Activated naive CD4-positive, alpha-beta T cell treated with anti-CD3 and anti-CD28 coated beads, Interleukin-2, amount 50 U/mL, for 16 hours (primary cell): ENCODE measurements around the gene AQP6.

Experiments
- DNase-seq: peaks from one replicate; pipeline ENCODE4 v3.0.0-alpha.2; 2020

Gene AQP6

GRCh38 chr12:49956663-49957569 lies 15.8 kb upstream of the AQP6 start:
- DNase-seq = no peak

- DNase-seq = no peak
These were observed 15.2 kb upstream of the AQP6 start for GRCh38 chr12:49957570-49957967.

GRCh38 chr12:49959685-49960473 lies 12.9 kb upstream of the AQP6 start:
- no peak for DNase-seq

- no peak for DNase-seq
These were observed 12.2 kb upstream of the AQP6 start for GRCh38 chr12:49960474-49961110.

GRCh38 chr12:49961111-49961922 lies 11.4 kb upstream of the AQP6 start, which contains the start of gene AQP5:
Gene AQP5, plus strand, starts transcription at chr12:49961872. Its CDS starts 146 bp downstream, at chr12:49962018.
- DNase-seq = no peak

GRCh38 chr12:49961993-49962764 lies 10.6 kb upstream of the AQP6 start:
- DNase-seq = no peak

GRCh38 chr12:49962861-49963765 lies 9.6 kb upstream of the AQP6 start:
- no peak for DNase-seq

GRCh38 chr12:49963976-49964815 lies 8.6 kb upstream of the AQP6 start:
- DNase-seq = no peak

GRCh38 chr12:49964849-49965624 lies 7.7 kb upstream of the AQP6 start:
- DNase-seq = no peak

GRCh38 chr12:49965836-49966235 lies 6.9 kb upstream of the AQP6 start:
- no peak for DNase-seq

- DNase-seq = no peak
These were observed 6.2 kb upstream of the AQP6 start for GRCh38 chr12:49966511-49967041.

- DNase-seq = peak; percentile 93
These were observed 5.5 kb upstream of the AQP6 start for GRCh38 chr12:49967042-49967776.

GRCh38 chr12:49967777-49968250 lies 4.9 kb upstream of the AQP6 start:
- no peak for DNase-seq

- DNase-seq = no peak
These were observed 4.3 kb upstream of the AQP6 start for GRCh38 chr12:49968471-49968870.

- DNase-seq = no peak
These were observed 3.7 kb upstream of the AQP6 start for GRCh38 chr12:49969027-49969426.

GRCh38 chr12:49969651-49970429 lies 2.9 kb upstream of the AQP6 start:
- no peak for DNase-seq

- DNase-seq = no peak
These were observed 2.1 kb upstream of the AQP6 start for GRCh38 chr12:49970658-49971057.
